ENCODE data around the gene NRP2.

The NRP2 gene

DNA sequence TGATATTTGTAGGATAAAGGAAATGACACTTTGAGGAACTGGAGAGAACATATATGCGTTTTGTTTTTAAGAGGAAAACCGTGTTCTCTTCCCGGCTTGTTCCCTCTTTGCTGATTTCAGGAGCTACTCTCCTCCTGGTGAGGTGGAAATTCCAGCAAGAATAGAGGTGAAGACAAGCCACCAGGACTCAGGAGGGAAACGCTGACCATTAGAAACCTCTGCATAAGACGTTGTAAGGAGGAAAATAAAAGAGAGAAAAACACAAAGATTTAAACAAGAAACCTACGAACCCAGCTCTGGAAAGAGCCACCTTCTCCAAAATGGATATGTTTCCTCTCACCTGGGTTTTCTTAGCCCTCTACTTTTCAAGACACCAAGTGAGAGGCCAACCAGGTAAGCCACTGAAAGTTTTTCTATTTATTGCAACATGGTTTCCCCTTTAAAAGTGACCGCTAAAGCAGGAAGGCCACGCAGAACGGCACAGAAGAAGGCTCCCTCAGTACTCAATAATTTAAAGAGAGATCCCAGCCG, 735 bp downstream of the NRP2 start:
- H3K27ac ChIP-seq: peak overlapping the region; percentile 93 to 95
- TF ChIP-seq, protein P1, sequence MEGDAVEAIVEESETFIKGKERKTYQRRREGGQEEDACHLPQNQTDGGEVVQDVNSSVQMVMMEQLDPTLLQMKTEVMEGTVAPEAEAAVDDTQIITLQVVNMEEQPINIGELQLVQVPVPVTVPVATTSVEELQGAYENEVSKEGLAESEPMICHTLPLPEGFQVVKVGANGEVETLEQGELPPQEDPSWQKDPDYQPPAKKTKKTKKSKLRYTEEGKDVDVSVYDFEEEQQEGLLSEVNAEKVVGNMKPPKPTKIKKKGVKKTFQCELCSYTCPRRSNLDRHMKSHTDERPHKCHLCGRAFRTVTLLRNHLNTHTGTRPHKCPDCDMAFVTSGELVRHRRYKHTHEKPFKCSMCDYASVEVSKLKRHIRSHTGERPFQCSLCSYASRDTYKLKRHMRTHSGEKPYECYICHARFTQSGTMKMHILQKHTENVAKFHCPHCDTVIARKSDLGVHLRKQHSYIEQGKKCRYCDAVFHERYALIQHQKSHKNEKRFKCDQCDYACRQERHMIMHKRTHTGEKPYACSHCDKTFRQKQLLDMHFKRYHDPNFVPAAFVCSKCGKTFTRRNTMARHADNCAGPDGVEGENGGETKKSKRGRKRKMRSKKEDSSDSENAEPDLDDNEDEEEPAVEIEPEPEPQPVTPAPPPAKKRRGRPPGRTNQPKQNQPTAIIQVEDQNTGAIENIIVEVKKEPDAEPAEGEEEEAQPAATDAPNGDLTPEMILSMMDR (IDR thresholded peaks at IDR 0.05): no peak
- no peak for DNase-seq (ENCODE audit: low spot score)
- peak overlapping the region; percentile 77 for H3K4me3 ChIP-seq

DNA sequence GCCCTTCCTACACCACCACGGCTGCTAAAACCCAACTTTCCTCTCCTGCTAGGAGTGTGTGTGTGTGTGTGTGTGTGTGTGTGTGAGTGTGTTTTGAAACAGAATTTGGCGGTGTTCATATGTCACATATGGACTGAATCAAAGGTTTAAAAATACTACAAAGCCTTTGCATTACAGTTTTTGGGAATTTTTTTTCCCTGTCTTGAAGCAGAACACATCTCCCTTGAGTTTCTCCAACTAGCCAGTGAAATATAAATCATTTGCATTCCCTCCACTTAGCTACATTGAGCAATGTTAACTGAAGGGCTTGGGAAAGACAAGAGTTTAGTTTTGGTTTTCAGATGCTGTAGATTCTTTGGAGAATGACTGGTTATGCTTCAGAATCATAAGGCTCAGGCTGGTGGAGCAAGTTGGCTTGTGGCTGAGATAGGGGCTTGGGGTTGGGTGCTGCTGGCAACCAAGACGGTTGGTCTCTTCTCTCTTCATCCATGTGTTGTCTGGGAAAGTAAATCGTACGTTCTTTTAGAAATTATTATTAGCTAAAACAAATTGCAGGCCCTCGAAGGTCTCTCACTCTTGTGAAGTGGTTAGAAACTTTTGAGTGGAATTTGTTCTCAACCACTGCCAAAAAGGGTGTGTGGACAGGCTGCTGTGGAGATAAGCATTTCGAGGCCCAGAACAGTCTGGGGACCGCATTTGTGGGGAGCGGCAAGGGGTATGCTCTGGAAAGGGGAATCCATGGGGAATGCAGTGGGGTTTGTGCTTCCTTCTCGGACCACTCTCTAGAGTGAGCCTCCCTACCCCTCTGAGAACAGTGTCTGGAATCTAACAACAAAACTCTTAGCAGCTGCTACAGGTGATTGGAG, 1.4 kb downstream of the NRP2 start:
- TF ChIP-seq, protein P1 (IDR thresholded peaks at IDR 0.05): no peak
- H3K4me3 ChIP-seq: peak overlapping the region; percentile 77
- no peak for DNase-seq (ENCODE audit: low spot score)
- H3K27ac ChIP-seq: peak overlapping the region; percentile 93 to 95

DNA sequence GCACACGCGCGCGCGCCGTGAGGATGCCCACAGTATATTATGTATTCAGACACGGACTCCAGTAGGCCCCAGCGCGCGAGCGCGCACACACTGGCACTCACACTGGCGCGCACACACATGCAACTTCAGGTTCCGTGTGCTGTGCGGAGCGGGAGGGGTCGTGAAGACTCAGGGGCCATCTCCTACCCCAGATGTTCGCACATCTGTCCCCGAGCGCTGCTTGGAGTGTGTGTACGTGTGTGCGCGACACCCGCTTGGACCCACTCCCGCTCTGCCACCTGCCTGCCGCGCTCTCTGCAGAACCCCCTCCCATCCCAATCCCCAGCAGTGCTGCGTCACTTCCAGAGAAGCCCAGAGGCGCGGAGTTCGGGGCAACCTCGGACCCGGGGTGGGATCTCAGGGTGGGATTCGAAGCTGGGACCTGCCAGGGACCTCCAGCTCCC, 2.6 kb downstream of the NRP2 start:
- TF ChIP-seq, protein P1 (IDR thresholded peaks at IDR 0.05): no peak
- peak overlapping the region; percentile 76 to 93 for H3K27ac ChIP-seq
- H3K4me3 ChIP-seq: peak overlapping the region; percentile 77
- DNase-seq (ENCODE audit: low spot score): no peak

DNA sequence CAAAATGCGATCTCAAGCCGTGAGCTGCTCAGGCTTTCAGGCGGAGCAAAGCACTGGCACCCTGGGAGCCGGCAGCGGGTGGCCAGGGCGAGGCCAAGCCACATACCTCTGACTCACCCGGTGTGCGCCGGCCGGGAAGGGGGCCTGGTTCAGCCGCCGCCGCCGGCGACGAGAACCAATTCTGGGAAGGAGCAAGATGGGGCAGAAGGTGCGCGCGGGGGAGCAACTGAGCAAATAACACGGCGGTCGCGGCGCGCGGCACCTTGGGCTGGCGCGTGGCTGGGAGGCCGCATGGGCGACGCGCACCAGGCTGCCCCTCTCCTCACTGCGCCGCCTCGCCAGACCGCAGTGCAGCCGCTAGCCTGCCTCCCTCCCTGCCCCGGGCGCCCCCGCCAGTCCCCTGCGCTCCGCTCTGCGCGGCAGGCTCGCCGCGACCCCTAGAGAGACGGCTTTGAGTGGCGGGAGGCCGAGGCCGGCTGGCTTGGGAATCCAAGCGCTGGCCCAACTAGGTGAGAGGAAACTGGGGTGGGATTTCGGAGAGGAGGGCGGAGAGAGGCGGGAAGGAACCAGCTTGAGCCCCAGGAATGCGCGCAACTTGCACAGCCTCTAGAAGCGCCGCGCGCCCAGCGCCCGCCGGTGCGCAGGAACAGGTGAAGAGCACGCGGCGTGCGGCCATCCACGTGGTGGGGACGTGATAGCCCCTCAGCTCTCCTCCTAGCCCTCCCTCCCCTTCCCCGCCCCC, 3.2 kb downstream of the NRP2 start:
- peak; percentile 82 for DNase-seq (ENCODE audit: low spot score)
- peak overlapping the region; percentile 77 for H3K4me3 ChIP-seq
- TF ChIP-seq, protein P1 (IDR thresholded peaks at IDR 0.05): no peak
- H3K27ac ChIP-seq: peak overlapping the region; percentile 76 to 93

DNA sequence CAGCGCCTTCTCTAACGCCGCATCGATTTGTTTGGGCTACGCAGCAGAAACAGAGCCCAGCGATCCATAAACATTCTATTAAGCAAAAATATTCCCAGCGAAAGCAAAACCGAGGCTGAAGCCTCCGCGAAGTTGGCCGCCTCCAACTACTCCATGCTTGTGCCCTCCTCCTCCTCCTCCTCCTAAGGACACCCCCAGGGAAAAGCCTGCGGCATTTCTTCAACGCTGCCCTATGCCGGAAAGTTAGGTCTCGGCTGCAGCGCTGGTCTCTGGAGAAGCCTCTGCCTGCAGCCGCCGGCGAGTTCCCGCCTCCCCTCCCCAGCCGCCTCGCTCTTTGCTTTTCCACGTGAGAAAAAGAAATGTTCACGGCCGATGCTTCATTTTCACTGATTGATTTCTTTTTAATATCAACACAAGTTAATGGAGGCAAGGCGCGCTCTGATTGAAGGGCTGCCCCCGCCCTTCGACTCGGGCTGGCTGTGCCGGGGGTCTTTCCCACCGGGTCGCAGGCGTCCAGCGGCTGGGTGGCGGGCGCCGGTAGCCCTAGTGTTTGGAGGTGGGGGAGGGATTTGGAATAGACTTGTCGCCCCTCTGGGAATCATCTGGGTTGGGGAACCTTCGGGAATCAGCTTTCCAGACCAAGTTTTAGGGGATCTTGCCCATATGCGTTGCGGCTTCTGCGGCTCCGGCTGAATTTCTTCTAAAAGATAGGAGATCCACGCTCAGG, 3.9 kb downstream of the NRP2 start:
- Histone ChIP-seq H3K4me3 (peak overlapping the region; percentile 77), H3K27ac (peak overlapping the region; percentile 76 to 93)
- TF ChIP-seq, protein P1 (IDR thresholded peaks at IDR 0.05): no peak
- no peak for DNase-seq (ENCODE audit: low spot score)

DNA sequence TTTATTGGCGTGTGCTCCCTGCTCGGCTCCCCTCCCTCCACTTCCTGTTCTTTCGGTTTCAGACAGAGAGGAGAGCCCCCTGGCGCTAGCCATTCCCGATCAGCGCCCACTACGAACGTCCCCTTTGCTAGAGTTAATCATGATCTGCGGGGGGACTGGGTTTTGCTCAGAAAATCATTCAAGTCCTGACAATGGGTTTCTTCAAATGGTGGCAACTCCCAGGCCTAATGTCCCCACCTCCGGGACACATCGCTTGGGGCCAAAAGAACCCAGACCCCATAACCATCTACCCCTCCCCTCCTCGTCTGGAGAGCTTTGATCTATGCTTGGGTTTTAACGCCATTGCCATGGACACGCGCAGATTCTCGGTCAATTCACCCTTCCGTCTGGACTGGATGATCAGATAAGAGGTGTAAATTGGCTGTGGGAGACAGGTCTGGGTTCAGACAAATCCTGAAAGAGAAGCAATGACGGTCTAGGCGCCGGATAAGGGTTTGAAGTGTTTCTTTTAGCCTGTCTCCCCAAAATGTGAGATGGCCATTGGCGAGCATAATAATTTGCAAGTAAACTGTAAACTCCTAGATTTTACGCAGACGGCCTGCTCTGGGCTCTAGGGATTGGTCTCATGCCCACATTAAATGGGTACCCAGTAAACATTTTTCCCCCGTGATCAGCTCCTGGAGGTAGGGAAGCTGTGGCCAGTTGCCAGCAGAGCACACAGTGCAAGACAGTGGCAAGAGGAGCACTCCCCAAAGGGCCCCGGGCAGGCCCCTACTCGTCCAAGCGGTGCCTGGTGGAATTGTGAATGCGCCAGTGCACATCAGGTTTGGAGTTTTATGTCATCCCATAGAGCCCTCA, 4.7 kb downstream of the NRP2 start:
- no peak for DNase-seq (ENCODE audit: low spot score)
- Histone ChIP-seq H3K27ac (peak overlapping the region; percentile 22 to 93), H3K4me3 (peak overlapping the region; percentile 77)
- TF ChIP-seq, protein P1 (IDR thresholded peaks at IDR 0.05): no peak
